GM18873 (cell line): ENCODE results near the gene TOPAZ1.
"Not testable (repeated sequence)": the region's sequence is repeated elsewhere in the genome, so short reads cannot be mapped to it uniquely, and the experiment has no call there.

Experiments used
- ATAC-seq: cut with Tn5 transposase; IDR thresholded peaks from one replicate; pipeline ENCODE4 v1.9.1; 2021; ENCODE audit warnings: mild to moderate bottlenecking, moderate library complexity, moderate number of reproducible peaks; ENCODE audit not compliant: unreplicated experiment, low FRiP score

TOPAZ1 gene

DNA sequence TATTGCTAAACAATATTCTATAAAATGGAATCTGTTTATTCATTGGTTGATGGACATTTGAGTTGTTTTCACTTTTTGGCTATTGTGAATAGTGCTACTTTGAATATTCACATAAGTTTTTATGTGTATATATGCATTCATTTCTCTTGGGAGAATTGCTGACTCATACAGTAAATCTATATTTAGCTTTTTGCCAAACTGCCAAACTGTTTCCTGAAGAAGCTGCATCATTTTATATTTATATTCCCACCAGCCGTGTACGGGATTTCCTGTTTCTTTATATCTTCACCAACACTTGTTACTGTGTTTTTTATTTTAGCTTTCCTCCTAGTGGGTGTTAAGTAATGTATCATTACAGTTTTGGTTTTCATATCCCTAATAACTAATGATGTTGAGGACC, 84.3 kb downstream of the TOPAZ1 start:
- ATAC-seq, result no peak

DNA sequence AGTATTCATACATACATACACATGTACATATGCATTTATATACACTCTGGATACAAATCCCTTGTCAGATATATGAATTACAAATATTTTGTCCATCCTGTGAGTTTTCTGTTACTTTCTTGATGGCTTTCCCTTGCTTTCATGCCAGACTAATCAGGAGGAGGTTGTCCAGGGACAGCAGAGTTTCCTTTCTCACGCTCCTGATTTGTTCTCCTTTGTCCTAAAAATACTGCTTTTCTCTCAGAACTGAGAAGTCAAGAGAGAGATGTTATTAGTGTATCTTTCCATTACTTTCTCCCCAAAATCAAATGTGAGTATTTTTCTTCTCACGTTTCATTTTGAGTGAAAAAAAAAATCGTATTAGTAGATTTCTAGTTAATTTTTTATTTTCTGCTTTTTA, 84.8 kb downstream of the TOPAZ1 start:
- no peak for ATAC-seq

- no peak for ATAC-seq
These were observed 88.3 kb downstream of the TOPAZ1 start for GRCh38 chr3:44329946-44330345.

DNA sequence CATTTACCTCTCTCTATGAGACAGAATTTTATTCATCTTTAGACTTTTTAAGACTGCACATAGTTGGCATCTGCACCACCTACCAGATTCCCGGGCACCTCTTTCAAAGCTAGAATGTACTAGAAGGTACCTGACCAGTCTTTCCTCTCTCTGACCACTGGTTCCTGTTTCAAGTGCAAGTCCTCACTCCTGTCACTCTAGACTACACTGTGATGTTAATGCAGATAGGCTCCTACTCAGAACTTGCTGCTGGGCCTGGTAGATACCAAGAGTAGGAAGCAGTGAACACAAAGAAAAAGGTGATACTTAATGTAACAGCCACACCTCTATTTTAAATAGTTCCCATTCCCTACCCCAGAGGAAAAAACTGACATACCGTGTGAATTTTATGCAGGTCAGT, 88.8 kb downstream of the TOPAZ1 start:
- ATAC-seq, result no peak

GRCh38 chr3:44334326-44334725, 92.6 kb downstream of the TOPAZ1 start:
- ATAC-seq, result no peak

GRCh38 chr3:44337248-44337785, 95.6 kb downstream of the TOPAZ1 start:
- no peak for ATAC-seq

- ATAC-seq, result peak; percentile 93
These were observed 96.5 kb downstream of the TOPAZ1 start, which contains the start of gene TCAIM for GRCh38 chr3:44338010-44338827. Gene TCAIM (plus strand): TSS chr3:44338766. CDS start chr3:44354783, 16,017 bp downstream.

- no peak for ATAC-seq
These were observed 97.1 kb downstream of the TOPAZ1 start for GRCh38 chr3:44338828-44339127.

DNA sequence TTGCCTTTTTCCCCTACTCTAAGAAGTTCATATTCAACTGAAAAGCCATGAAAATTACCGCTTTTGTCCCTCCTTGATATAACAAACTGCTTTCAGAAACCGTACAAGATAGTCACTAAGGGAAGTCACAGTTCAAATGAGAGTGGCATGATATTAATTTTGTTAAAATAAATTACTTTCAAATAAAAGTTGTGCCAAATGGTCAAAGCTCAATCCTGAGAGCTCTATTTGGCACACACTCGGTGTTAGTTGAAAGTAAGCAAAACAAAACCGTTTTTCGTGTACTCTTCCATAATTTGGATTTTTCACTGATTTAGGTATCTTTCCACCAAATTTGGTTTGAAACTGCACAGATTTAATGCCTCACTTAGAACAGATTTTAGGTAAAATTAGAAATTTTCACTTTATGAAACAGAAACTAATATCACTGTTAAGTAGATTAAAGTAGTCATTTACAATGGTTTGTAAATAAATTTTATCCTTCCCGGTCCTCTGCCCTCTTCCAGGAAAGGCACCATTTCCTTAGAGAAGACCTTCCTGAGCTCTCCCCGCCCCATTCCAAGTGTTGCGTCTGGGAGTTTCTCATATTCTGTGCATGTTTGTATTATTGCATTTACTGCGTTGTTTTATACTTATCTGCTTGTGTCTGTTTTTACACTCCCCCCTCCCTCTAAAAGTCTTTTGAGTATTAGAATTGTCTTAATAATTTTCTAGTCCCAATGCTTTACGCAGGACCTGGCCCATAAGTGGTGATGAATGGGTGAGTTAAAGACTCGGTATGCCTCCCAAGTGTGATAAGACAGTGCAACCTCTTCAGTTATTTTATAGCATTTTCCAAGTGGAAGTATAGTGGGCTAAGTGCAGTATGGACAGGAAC, 97.7 kb downstream of the TOPAZ1 start:
- no peak for ATAC-seq

DNA sequence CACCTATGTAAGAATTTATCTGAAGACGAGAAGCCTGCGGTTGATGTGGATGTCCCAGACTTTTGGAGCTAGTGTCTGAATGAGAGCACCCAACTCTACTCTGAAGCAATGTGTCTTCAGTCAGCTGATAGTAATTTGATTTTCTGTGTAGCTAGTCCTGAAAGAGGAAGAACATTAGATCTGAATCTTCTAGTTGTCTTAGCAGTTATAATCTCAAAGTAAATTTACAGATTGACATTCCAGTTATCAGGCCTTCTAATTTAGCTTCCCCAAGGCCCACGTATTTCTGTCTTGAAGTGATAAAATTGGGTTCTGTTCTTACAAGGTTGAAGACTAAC, 98.3 kb downstream of the TOPAZ1 start:
- ATAC-seq, result no peak

- ATAC-seq, result no peak
These were observed 100.6 kb downstream of the TOPAZ1 start for GRCh38 chr3:44342176-44342790.

- no peak for ATAC-seq
These were observed 101.7 kb downstream of the TOPAZ1 start for GRCh38 chr3:44343421-44343820.

GRCh38 chr3:44346590-44346989, 104.9 kb downstream of the TOPAZ1 start:
- not testable (repeated sequence) for ATAC-seq

DNA sequence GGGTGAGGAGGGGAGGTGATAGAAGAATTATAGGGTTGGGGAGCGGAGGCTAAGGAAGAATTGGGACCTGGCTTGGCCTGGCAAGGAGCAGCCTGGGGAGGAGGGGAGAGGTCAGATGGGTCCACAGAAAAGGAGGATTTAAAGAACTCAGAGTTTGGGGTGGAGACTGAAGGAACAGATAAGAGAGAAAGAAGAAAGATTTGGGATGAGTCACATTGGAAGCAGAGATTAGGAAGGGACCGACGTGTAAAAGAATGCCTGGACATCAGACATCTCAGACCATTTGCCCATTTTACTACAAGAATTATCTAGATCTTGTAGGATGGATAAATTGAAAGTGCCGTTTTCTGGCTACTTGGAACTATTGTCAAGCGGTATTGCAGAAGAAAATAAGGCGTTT, 107.3 kb downstream of the TOPAZ1 start:
- ATAC-seq, result no peak

- ATAC-seq, result no peak
These were observed 111.8 kb downstream of the TOPAZ1 start for GRCh38 chr3:44353355-44353924.

GRCh38 chr3:44355362-44356033, 113.8 kb downstream of the TOPAZ1 start:
- no peak for ATAC-seq

GRCh38 chr3:44359146-44359751, 117.6 kb downstream of the TOPAZ1 start:
- no peak for ATAC-seq

GRCh38 chr3:44363591-44363990, 121.9 kb downstream of the TOPAZ1 start:
- no peak for ATAC-seq

DNA sequence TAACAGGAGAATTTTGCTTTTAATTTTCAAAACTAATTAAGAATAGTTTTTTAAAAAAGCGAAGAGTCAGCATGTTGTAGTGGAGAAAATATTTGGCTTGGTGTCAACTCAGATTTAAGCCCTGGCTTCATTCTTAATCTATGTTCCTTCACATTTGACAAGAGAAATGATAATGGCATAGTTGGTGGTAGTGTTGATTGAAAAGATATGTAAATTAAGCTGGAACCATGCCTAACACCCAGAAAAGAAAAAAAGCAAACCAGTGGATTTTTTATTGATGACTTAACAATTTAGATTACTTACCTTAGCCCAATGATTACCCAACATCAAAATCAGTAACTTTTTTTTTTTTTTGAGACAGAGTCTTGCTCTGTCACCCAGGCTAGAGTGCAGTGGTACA, 124.3 kb downstream of the TOPAZ1 start:
- no peak for ATAC-seq

GRCh38 chr3:44375450-44375849, 133.8 kb downstream of the TOPAZ1 start:
- ATAC-seq, result no peak
